Measurements from ENCODE around the gene SDK1.
"Not testable (repeated sequence)": the region's sequence is repeated elsewhere in the genome, so short reads cannot be mapped to it uniquely, and the experiment has no call there.

The SDK1 gene

GRCh38 chr7:4214291-4215155 is 913.5 kb downstream of the SDK1 start:
- no peak for DNase-seq

GRCh38 chr7:4215176-4215720 is 914.2 kb downstream of the SDK1 start:
- no peak for DNase-seq

- no peak for DNase-seq
Observed at GRCh38 chr7:4216016-4216415, 915.0 kb downstream of the SDK1 start.

- DNase-seq: not testable (repeated sequence)
Observed at GRCh38 chr7:4217126-4217660, 916.1 kb downstream of the SDK1 start.

GRCh38 chr7:4218481-4218880 is 917.4 kb downstream of the SDK1 start:
- no peak for DNase-seq

GRCh38 chr7:4220011-4220410 is 919.0 kb downstream of the SDK1 start:
- DNase-seq: no peak

GRCh38 chr7:4221043-4221442 is 920.0 kb downstream of the SDK1 start:
- DNase-seq: no peak

GRCh38 chr7:4222676-4223075 is 921.6 kb downstream of the SDK1 start:
- peak in 2 of 56 donors; percentile 3 to 9 for DNase-seq

GRCh38 chr7:4225361-4225771 is 924.3 kb downstream of the SDK1 start:
- DNase-seq: no peak

GRCh38 chr7:4225881-4226523 is 925.0 kb downstream of the SDK1 start:
- DNase-seq: no peak

- peak in 5 of 56 donors; percentile 4 to 52 (median 20) for DNase-seq
Observed at GRCh38 chr7:4226524-4226882, 925.5 kb downstream of the SDK1 start.

GRCh38 chr7:4227105-4228010 is 926.3 kb downstream of the SDK1 start:
- peak in 8 of 56 donors; percentile 3 to 39 (median 26) for DNase-seq

- DNase-seq: no peak
Observed at GRCh38 chr7:4230352-4230751, 929.3 kb downstream of the SDK1 start.

GRCh38 chr7:4233146-4233545 is 932.1 kb downstream of the SDK1 start:
- DNase-seq: no peak

GRCh38 chr7:4233621-4234497 is 932.8 kb downstream of the SDK1 start:
- no peak for DNase-seq

- DNase-seq: no peak
Observed at GRCh38 chr7:4234498-4234855, 933.4 kb downstream of the SDK1 start.

GRCh38 chr7:4234886-4235285 is 933.8 kb downstream of the SDK1 start:
- no peak for DNase-seq

GRCh38 chr7:4235596-4235995 is 934.5 kb downstream of the SDK1 start:
- DNase-seq: no peak

- DNase-seq: no peak
Observed at GRCh38 chr7:4236389-4236788, 935.3 kb downstream of the SDK1 start.

GRCh38 chr7:4236873-4237272 is 935.8 kb downstream of the SDK1 start:
- not testable (repeated sequence) for DNase-seq
